Spleen (tissue), 7 donors: ENCODE results near the gene FOXC1.

Source experiments
- CTCF ChIP-seq, 11 experiments: fragments of 200-600 bp in 7 of 11; fragments of 450-650 bp in 4 of 11; sonication (generic) in 4 of 11; IDR thresholded peaks in 8 of 11; conservative IDR thresholded peaks in 3 of 11; 1 replicate in 7 of 11; 2 replicates in 4 of 11; pipeline versions ENCODE4 v1.4.0 to v1.8.0; 2016 to 2021; ENCODE audit warnings: antibody characterized with exemption in 11 of 11, inconsistent platforms in 4 of 11, mild to moderate bottlenecking in 1 of 11
- POLR2A ChIP-seq, 3 donors: fragments of 450-650 bp; IDR thresholded peaks; one replicate each; pipeline ENCODE4 v1.5.1; 2017; ENCODE audit warnings: antibody characterized with exemption in 3 of 3, mild to moderate bottlenecking in 1 of 3
- POLR2AphosphoS5 ChIP-seq, 3 donors: sonication (generic); formaldehyde crosslinking; IDR thresholded peaks; one replicate each; pipeline ENCODE4 v1.5.1; 2017; ENCODE audit warnings: antibody characterized with exemption in 3 of 3
- donor health status: DM: no; HTN: no; CAD: no; lungs with moderate emphysema.
- donor health status: DM: no; HTN: no; CAD: no.
- donor health status: DM: no; HTN: no; CAD: no.

GRCh38 chr6:1624058-1624850 lies 14.5 kb downstream of the FOXC1 start:
- TF ChIP-seq POLR2A (IDR thresholded peaks at IDR 0.05) = no peak
- TF ChIP-seq CTCF (IDR thresholded peaks at IDR 0.05 in 8 of 11, conservative IDR thresholded peaks at IDR 0.05 in 3 of 11) = no peak
- TF ChIP-seq POLR2AphosphoS5 (IDR thresholded peaks at IDR 0.05) = no peak
